ENCODE results near the gene MAPK7.

Gene MAPK7

GRCh38 chr17:19424934-19425868 lies 46.9 kb downstream of the MAPK7 start:
- peak; percentile 18 for DNase-seq

GRCh38 chr17:19426631-19427030 lies 48.3 kb downstream of the MAPK7 start:
- no peak for DNase-seq

- no peak for DNase-seq
These were observed 53.4 kb downstream of the MAPK7 start for GRCh38 chr17:19431691-19432090.

Data from activated CD4-positive, alpha-beta T cell treated with anti-CD3 and anti-CD28 coated beads, Interleukin-10, Interleukin-2, amounts not matched to agents 100 ng/mL and 50 ng/mL, durations not matched to agents 16 hours and 8 hours (primary cell).